Stimulated activated CD8-positive, alpha-beta memory T cell treated with anti-CD3 and anti-CD28 coated beads, Interleukin-7, amount 100 ng/mL, for 48 hours (primary cell): ENCODE measurements around the gene SYNGR4.

Source experiments
- DNase-seq, 2 donors: peaks; one replicate each; pipeline ENCODE4 v3.0.0-alpha.2; 2020; ENCODE audit warnings: low read depth in 1 of 2; ENCODE audit errors: extremely low read depth in 1 of 2

Gene SYNGR4

DNA sequence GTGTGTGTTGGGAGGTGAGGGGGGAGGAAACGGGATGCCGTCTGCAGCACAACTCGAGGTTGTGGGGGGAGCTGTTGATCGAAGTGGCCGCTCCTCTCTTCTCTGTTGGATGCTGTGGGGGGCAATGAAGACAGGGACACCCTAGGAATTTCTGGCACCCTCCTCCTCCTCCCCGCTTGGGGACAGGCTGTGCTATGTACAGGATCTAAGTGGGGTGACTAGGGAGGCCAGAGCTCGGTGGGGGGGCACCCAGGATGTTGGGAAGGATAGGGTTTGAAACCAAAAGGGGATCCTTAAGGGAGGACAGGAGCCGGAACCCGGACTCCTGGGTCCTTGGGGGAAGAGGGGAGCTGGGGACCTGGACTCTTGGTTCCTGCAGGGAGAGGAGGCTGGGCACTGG lies 31.3 kb downstream of the SYNGR4 start:
- no peak for DNase-seq

DNA sequence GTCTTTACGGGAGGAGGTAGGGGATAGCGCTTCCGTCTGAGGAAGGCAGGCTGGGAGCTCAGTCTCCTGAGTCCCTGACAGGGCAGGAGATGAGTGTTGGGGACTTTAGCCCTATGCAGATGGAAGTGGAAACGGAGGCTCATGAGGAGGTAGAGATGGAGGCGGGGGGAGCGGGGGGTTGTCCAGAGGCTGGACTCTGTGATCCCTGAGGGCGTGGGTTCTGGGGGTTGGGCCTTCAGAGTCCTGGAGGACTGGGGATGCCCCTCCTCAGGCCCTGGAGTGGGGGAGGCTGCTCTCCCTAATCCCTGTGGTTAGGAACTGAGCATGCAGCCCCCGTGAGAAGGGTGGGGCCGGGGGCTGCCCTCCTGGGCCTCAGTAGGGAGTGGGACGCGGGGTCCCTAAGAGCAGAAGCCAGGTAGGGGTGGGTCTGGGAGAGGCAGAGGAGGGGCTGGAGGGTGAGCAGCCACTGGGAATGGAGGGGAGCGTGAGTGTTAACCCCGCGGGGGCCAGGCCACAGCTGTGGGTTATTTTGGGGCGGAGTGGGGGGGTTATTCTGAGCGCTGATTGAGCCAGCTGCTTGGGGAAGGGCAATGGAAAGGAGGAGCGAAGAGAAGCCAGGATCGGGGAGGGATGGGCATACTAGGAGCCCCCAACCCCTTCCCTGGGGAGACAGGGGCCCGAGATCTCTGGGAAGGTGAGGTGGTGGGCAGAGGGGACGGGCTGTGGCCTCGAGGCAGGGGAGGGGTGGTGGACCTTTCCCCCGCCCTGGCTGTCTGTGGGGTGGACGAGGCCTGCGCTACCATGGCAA lies 32.1 kb downstream of the SYNGR4 start:
- no peak for DNase-seq

DNA sequence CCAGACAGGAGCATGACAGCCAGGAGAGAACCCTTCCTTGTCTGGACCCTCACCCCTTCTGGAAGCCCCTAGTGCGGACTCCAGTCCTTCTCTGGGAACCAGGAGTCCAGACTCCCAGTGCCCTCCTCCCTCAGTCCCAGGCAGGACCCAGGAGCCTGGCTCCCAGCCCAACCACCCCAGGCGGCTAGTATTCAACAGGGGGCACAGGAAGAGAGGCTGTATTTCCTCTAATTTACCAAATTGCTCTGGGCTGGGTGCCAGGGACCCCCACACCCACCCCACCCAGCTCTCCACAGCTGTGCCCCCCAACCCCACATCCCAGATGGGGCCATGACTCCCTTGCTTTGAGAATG lies 32.6 kb downstream of the SYNGR4 start:
- DNase-seq = no peak

DNA sequence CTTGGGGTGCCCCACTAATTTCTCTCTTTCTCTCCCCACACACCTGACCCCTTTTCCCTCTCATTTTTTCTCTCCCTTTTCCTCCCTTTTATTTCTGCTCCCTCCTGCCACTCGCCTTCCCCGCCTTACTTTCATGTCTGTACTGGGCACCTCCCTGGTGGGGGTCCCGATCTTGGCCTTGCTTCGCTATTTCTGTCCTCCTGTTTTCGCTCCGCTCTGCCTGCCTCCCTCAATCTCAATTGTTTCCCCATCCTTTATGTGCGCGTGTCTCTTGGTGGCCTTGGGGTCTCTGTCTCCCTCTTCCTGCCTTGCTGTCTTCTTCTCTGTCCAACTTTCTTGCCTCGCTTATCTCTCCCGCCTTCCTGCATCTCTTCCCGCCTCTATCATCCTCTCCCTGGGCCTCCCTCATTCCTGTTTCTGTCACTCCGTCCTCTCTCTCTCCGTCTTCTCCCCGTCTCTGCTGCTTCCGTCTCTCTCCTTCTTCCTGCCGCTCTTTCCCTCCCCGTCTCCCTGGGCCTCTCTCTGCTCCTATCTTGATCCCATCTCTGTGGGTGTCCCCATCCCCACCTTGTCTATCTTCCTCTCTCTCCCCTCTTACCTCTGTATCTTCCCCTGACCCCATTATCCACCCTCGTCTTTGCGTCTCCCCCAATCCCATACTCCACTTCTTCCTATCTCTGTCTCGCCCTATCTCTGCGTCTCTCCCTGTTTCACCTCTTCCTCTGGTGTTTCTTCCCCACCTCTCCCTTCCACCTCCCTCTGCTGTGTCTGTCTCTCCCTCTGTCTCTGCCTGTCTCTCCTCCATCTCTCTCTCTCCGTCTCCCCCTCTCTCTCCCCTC lies 33.3 kb downstream of the SYNGR4 start:
- DNase-seq = no peak

DNA sequence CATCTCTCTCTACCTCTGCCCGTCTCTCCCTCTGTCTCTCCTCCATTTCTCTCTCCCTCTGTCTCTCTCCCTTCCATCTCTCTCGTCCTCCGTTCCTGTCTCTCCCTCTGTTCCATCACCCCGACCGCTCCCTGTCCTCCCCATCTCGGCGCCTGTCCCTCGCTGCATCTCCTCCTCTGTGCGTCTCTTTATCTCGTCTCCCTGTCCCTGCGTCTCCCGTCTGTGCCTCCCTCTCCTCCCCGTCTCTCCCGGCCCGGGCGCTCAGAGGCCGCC lies 33.9 kb downstream of the SYNGR4 start:
- no peak for DNase-seq

DNA sequence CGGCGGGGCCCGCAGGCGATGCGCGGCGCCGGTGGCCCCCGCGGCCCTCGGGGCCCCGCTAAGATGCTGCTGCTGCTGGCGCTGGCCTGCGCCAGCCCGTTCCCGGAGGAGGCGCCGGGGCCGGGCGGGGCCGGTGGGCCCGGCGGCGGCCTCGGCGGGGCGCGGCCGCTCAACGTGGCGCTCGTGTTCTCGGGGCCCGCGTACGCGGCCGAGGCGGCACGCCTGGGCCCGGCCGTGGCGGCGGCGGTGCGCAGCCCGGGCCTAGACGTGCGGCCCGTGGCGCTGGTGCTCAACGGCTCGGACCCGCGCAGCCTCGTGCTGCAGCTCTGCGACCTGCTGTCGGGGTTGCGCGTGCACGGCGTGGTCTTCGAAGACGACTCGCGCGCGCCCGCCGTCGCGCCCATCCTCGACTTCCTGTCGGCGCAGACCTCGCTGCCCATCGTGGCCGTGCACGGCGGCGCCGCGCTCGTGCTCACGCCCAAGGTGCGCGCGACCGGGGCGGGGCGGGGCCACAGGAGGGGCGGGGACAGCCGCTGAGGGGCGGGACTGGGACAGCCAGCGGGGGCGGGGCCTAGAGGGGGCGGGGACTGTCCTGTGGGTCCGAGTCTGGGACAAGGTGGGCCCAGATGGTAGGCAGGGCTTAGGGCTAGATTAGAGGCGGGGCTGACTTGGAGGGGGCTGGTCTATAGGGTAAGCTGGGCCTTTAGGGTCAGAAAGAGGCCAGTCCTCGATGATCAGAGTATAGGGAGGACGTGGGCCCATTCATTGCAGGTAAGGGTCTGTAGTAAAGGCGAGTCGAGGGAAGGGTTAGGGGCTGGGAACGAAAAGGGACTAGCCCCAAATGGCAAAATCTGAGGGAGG lies 34.4 kb downstream of the SYNGR4 start:
- DNase-seq = peak; percentile 65 to 79

DNA sequence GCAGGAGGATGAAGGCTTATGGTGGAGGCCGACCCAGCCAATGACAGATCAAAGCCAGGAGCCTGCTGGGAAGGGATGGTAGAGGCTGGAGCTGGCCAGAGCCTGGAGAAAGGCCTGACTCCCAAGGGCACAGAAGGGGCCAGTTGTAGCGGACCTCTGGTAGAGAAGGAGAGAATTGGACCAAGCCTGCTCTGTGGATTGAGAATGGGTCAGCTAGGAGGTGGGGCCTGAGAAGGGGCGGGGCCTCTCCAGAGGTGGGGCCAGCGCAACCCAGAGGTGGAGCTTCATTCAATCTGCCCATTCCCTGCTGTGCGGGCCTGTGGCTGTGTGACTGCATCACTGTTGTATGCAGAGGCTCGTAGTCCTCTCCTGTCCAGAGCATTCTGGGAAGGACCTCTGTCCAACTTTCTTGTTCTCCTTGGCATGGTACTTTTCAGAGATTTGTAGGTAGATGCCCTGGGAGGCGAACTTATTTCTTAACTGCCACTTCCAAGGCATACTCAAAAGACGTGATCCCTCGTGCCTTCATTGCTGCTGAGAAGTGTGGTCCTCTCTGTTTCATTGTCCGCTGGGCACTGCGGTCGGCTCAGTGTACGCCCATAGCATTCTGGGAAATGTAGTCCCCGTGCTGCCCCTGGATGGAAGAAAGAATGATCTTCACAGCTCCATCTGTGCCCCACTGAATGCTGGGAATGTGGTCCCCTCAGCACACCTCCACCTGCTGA lies 36.0 kb downstream of the SYNGR4 start:
- DNase-seq = no peak

DNA sequence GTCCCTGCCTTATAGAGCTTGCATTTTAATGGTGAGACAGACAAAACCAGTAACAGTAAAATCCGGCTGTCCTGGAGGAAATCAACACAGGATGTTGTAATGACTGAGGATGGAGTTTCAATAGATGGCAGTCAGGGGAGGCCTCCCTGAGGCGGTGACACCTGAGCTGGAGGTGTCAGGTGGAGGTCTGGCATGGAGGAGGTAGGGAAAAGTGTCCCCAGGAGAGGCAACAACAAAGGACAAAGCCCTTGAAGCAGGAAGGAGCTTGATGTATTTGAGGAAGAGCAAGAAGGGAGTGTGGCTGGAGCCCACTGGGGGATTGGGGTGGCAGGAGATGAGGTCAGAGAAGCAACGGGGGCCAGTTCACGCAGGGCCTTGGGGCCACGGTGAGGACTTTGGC lies 37.1 kb downstream of the SYNGR4 start:
- no peak for DNase-seq

DNA sequence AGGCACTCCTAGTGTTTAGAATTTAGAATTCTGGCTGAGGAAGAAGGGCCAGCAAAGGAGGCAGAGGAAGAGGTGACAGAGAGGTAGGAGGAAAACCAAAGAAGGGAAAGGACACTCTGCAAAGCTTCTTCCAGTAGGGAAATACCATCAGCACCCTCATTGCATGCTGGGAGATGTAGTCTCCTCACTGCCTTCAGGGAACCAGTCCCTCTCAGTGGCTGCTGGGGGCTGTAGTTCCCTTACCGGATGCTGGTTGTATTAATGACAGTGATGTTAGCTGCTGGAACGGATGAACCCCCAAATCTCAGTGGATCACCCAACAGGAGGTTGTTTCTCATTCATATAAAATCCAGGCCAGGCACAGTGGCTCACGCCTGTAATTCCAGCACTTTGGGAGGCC lies 39.4 kb downstream of the SYNGR4 start:
- no peak for DNase-seq

DNA sequence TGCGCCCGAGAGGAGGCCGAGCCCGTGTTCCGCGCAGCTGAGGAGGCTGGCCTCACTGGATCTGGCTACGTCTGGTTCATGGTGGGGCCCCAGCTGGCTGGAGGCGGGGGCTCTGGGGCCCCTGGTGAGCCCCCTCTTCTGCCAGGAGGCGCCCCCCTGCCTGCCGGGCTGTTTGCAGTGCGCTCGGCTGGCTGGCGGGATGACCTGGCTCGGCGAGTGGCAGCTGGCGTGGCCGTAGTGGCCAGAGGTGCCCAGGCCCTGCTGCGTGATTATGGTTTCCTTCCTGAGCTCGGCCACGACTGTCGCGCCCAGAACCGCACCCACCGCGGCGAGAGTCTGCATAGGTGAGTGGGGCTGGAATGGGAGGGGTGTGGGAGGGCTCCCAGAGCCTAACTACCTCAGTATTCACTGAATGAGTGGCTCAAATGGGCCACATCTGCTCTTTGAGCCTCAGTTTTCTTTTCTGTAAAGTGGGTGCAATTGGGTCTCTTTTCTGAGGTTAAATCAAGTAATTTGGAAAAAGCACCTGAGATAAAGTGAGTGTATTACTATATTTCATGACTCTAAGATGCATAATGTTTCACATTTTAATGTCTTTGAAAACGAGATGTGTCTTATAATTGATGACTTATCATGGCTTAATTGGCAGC lies 41.0 kb downstream of the SYNGR4 start:
- DNase-seq = no peak

DNA sequence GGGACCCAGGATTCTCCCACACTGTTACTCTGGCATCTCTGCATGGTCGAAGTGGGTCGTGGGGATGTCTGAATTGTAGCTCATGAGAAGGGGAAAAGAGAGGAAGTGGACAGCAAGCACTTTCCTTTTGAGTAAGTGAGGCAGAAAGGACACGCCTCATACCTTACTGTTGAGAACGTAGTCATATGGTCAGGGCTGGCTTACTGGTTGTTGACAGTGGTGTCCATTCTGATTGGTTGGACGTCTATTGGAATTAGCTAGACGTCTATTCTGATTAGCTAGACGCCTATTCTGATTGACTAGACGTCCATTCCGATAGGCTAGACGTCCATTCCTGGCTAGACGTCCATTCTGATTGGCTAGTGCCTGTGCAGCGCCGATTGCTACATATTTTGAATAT lies 41.7 kb downstream of the SYNGR4 start:
- DNase-seq = no peak

DNA sequence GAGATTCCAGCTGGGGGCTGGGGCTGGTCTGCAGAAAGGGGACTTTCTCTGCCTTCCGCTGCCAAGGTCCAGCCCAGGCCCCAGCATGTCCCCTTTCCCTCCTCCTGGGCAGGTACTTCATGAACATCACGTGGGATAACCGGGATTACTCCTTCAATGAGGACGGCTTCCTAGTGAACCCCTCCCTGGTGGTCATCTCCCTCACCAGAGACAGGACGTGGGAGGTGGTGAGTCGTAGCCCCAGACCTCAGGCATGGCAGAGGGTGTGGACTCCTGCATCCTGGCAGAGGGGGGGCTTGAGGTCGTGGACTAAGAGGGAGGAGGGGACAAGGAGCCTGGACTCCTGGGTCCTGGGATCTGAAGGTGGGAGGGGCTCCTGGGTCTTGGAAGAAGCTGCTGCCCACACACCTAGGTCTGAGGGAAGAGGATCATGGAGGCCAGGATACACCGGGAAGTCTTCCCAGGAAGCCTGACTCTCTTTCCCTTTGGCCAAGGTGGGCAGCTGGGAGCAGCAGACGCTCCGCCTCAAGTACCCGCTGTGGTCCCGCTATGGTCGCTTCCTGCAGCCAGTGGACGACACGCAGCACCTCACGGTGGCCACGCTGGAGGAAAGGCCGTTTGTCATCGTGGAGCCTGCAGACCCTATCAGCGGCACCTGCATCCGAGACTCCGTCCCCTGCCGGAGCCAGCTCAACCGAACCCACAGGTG lies 49.9 kb downstream of the SYNGR4 start:
- no peak for DNase-seq

DNA sequence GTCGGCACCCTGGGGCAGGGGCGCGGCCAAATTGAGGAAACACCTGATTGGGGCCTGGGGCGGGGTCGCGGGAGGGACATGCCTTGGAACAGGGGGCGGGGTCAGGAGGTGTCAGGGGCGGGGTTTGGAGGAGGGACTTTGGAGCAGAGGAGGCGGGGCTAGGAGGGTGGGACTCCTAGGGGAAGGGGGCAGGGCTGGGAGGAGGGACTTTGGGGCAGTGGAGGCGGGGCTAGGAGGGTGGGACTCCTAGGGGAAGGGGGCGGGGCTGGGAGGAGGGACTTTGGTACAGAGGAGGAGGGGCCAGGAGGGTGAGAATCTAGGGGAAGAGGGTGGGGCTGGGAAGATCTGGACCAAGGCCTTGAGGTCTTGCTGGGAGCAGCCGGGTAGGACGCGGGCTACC lies 51.2 kb downstream of the SYNGR4 start:
- peak in 1 of 2 donors; percentile 78 for DNase-seq

DNA sequence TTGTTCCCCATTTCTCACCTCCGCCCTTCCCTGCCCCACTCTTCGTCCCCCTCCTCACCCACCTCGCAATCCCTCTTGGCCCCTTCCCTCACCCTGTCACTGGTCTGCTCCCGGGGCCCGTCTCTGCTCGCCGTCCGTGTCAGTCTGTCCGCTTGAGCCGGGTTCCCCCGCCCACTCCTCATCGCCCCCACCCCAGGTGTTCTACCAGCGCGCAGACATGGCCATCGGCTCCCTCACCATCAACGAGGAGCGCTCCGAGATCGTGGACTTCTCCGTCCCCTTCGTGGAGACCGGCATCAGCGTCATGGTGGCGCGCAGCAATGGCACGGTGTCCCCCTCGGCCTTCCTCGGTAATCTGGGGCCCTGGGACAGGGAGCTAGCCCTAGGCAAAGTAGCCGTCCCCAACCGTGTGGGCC lies 51.6 kb downstream of the SYNGR4 start:
- no peak for DNase-seq

DNA sequence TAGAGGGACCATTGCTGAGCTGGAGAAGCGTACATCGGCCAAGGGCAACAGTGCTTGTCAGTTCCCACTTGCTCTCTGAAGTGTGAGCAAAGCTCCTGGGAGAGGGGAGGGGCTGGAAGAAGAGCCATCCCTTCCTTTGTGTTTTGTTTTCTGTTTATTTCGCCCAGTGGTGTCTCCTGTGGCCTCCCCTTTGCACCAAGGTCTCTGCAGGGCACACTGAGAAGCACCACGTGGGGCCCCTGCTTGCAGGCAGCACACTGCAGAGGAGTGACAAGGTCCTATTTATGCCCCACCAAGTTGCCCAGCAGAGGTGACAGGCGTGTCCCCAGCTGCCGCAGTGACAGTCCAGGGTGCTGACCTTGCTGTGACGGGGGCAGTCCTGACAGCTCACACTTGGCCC lies 53.3 kb downstream of the SYNGR4 start:
- DNase-seq = no peak

DNA sequence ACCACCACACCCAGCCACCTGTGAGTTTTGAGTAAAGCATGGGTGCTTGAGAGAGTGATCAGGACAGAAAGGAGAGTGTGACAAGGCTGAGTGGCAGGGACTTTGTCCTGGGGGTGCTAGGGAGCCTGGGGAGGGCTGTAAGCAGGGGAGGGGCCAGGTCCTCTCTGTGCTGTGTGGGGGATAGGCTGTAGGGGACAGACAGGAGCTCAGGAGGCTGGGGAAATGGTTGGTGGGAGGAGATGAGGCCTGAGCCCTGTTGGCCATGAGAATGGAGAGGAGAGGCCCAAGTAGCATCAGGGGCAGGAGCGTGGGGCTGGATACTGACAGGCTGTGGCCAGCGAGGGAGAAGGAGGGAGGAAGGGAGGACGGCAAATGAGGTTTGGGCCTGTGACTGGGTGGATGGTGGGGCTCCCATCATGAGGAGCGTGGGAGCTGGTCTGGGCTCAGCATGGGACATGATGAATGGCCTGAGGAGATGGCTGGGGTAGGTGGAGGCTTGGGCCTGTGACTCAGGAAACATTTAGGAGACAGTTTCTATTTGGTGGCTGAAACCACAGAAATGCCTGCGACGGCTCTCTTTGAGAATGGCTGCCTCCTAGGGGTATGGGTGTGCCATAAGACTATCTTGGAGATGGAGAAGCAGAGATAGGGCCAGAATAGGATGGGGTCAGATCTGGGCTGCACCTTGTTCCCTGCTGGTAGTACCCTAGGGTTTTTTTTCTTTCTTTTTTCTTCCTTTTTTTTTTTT lies 54.3 kb downstream of the SYNGR4 start:
- no peak for DNase-seq

DNA sequence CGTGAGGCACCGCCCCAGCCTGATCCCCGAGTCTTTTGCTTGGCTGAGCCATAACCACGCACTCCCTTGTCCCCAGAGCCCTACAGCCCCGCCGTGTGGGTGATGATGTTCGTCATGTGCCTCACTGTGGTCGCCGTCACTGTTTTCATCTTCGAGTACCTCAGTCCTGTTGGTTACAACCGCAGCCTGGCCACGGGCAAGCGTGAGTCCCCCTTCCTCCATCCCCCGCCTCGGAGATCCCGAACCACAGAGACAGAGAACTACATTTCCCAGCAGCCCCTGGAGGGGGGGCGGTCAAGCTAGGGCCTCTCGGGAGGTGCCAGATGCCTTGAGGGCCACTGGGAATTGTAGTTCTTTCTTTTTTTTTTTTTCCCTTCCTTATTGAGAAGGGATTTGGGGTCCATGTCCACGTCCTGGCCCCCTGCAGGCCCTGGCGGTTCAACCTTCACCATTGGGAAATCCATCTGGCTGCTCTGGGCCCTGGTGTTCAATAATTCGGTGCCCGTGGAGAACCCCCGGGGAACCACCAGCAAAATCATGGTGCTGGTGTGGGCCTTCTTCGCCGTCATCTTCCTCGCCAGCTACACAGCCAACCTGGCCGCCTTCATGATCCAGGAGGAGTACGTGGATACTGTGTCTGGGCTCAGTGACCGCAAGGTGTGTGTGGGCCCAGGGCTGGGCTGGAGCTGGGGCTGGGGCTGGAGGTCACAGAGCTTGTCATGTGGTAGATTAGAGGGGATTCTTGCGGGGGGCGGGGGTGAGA lies 55.2 kb downstream of the SYNGR4 start:
- peak; percentile 76 to 83 for DNase-seq

DNA sequence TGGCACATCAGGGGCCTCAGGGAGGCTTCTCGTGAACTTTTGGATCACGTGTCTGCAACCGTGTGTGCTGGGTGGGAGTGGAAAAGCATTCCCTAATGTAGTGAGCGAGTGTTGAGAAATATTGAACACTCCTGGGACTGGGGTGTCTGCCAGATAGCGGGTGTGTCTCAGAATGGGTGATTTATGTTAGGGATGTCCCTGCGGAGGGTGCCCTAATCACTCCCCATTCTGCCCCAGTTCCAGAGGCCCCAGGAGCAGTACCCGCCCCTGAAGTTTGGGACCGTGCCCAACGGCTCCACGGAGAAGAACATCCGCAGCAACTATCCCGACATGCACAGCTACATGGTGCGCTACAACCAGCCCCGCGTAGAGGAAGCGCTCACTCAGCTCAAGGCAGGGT lies 57.4 kb downstream of the SYNGR4 start:
- DNase-seq = no peak
